B cell (primary cell): ENCODE measurements around the gene FMN2.

Experiments used
- CTCF ChIP-seq: fragments of 200-600 bp; IDR thresholded peaks from one replicate; pipeline ENCODE4 v1.8.0; 2022; ENCODE audit warnings: antibody characterized with exemption, mild to moderate bottlenecking
- EZH2 ChIP-seq: IDR thresholded peaks from 2 replicates; pipeline ENCODE4 v1.6.1; 2012; ENCODE audit warnings: borderline replicate concordance, low read depth, mild to moderate bottlenecking, moderate library complexity, low read length; ENCODE audit not compliant: insufficient read depth, poor library complexity, severe bottlenecking

DNA sequence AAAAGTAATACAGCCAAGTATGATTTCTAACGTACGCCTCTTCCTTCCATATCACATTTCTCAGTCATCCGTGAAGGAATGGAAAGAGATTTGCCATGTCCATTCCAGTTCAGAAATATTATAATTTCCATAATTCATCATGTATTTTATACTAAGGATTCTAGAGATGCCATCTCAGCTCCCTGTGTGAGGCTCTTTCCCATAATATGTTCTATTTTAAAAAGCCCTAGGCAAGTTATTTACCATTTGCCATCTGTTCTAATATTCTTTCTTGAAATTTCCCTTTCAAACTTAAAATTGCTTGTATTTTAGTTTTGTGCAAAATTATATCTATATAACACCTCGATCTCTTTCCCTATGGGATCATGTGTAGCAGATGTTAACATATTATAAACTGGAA lies 106.7 kb downstream of the FMN2 start:
- TF ChIP-seq CTCF (no peak), EZH2 (no peak)
